Activated T-helper 17 cell treated with anti-CD3 and anti-CD28 coated beads, Interleukin-2, amount 50 U/mL, for 72 hours (primary cell): ENCODE measurements around the gene CACNA1H. TPM values are rescaled to one million over a fixed set of nuclear protein-coding genes. Genes with fewer than 3 reads are reported as not detected.
A peak's percentile ranks its signal among the peaks of the same experiment; 100 is the strongest.
"Not testable (repeated sequence)": the region's sequence is repeated elsewhere in the genome, so short reads cannot be mapped to it uniquely, and the experiment has no call there.

Experiments used
- ATAC-seq: fragments of 150-1000 bp; cut with Tn5 transposase; replicated peaks from 2 replicates; pipeline ENCODE4 v1.10.0; 2021; ENCODE audit warnings: mild to moderate bottlenecking, moderate library complexity
- H3K27ac Mint-ChIP-seq: one replicate; pipeline ENCODE4 v1.8.0; 2022; ENCODE audit warnings: mixed read lengths
- H3K27me3 Mint-ChIP-seq: one replicate; pipeline ENCODE4 v1.8.0; 2022; ENCODE audit warnings: mixed read lengths
- H3K36me3 Mint-ChIP-seq: one replicate; pipeline ENCODE4 v1.8.0; 2022; ENCODE audit warnings: low read depth, mild to moderate bottlenecking, mixed read lengths
- H3K4me1 Mint-ChIP-seq: one replicate; pipeline ENCODE4 v1.8.0; 2022; ENCODE audit warnings: mixed read lengths
- H3K4me3 Mint-ChIP-seq: one replicate; pipeline ENCODE4 v1.8.0; 2022; ENCODE audit warnings: mild to moderate bottlenecking, mixed read lengths
- H3K9me3 Mint-ChIP-seq: one replicate; pipeline ENCODE4 v1.8.0; 2022; ENCODE audit warnings: mixed read lengths
- total RNA-seq, 2 donors: library from RNA; stranded (reverse); gene quantifications; one replicate each; pipeline ENCODE4 v1.2.3, GENCODE V29; 2022

CACNA1H gene
- total RNA-seq, 2 donors from 2014 or later: 1.4 to 1.9 TPM

DNA sequence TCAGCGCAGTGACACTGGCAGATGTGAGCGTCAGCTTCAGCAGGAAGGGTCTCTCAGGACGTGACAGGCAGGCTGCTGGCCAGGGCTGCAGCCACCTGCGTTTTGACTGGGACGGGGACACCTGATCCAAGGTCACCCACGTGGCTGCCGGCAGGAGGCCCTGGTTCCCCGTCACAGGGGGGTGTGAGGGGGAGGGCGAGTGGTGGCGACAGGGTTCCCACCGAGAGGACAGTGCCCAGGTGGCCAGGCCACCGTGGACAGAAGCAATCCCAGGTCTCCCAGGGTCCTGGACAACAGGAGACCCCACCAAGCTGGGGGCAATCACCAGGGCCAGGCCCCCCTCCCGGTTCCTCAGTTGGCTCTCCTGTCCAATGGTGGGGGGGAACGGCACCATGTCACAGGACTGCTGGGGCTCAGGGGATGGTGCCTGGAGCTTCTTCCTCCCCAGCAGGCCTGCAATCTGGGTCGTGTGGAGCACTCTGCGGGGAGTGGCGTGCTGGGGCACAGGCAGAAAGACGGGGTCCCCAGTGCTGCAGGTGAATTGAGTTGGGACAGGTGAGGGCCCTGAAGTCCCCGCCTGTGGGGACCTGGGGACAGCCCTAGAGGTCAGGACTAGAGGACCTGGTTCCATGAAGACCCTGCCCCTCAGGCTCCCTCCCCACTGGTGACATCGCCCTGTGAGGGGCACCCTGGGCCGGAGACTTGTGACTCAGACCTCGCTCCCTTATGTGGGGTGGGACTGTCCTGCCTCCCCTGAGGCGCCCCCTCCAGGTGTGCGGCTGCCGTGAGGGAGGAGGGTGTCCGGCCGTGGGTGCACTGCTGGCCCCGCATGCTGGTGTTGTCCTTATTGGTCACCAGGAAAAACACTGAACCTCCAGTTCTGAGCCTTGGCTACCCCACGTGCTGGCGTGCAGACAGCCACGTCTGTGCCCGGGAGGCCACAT, 91.3 kb downstream of the CACNA1H start:
- H3K27ac Mint-ChIP-seq, H3K4me3 Mint-ChIP-seq, H3K9me3 Mint-ChIP-seq, H3K27me3 Mint-ChIP-seq, H3K4me1 Mint-ChIP-seq, H3K36me3 Mint-ChIP-seq, ATAC-seq: not testable (repeated sequence)

DNA sequence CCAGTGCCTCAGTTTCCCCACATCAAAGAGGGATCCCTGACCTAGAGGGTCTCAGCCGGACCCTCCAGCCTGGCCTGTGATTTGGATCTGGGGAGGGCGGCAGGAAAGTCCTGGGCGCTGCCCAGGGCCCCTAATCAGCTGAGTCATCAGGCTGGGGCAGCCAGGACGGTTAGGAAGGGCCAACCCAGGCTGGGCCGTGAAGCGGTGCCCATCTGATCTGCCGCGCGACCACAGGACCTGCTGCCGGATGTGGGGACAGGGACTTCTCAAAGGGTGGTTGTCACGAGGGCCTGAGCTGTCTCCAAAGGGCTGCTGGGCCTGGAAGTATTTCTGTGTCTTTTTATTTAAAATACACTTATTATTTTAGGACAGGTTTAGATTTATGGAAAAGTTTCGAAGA, 92.0 kb downstream of the CACNA1H start:
- H3K27ac Mint-ChIP-seq: no peak overlapping the region
- ATAC-seq: peak; percentile 61
- peaks cover 4% of the 10 kb centered on the region for H3K27me3 Mint-ChIP-seq
- no peaks in the 10 kb centered on the region for H3K9me3 Mint-ChIP-seq
- no peaks in the 10 kb centered on the region for H3K4me1 Mint-ChIP-seq
- no peaks in the 10 kb centered on the region for H3K36me3 Mint-ChIP-seq
- no peak overlapping the region for H3K4me3 Mint-ChIP-seq

DNA sequence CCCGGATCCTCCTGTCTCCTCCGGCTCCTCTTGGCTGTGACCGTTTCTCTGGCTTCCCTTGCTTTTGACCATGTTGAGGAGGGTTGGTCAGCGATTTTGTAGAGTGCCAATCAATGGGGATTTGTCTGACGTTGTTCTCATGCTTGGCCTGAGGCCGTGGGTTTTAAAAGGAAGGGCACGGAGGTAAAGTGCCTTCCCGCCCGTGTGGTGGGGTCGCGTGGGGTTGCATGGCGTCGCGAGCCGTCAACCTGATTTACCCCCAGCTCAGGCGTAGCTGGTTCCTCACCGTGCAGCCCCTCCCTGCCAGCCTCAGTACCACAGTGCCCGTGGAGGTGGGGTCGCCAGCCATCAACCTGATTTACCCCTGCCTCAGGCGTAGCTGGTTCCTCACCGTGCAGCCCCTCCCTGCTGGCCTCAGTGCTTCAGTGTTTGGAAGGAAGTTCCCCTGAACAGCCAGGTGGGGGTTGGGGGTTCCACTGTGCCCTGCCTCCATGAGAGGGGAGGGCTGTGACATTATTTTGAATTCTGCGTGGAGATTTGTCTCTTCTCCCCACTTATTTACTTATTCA, 92.6 kb downstream of the CACNA1H start:
- H3K27ac Mint-ChIP-seq: no peak overlapping the region
- H3K4me3 Mint-ChIP-seq: no peak overlapping the region
- H3K27me3 Mint-ChIP-seq: peaks cover 4% of the 10 kb centered on the region
- no peak for ATAC-seq
- H3K4me1 Mint-ChIP-seq: no peaks in the 10 kb centered on the region
- H3K36me3 Mint-ChIP-seq: no peaks in the 10 kb centered on the region
- no peaks in the 10 kb centered on the region for H3K9me3 Mint-ChIP-seq

DNA sequence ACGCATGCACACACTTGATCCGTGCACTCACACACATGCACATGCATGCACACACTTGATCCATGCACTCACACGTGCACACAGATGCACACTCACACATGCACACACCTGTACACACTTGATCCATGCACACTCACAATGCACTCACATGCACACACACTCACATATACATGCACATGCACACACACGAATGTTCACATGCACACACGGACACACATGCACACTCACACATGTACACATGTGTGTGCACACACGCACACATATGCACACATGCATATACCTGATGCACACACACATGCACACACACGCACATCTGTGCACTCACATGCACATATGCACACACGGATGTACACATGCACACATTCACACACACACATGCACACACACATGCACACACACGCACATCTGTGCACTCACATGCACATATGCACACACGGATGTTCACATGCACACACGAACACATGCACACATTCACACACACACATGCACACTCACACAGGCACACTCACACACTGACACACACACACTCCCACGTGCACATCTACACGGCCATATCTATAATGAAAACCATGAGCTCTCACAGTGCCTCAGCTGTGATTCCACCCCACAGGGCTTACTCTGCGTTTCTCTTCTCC, 95.1 kb downstream of the CACNA1H start:
- H3K27me3 Mint-ChIP-seq, H3K4me1 Mint-ChIP-seq, ATAC-seq, H3K4me3 Mint-ChIP-seq, H3K27ac Mint-ChIP-seq, H3K9me3 Mint-ChIP-seq, H3K36me3 Mint-ChIP-seq: not testable (repeated sequence)

DNA sequence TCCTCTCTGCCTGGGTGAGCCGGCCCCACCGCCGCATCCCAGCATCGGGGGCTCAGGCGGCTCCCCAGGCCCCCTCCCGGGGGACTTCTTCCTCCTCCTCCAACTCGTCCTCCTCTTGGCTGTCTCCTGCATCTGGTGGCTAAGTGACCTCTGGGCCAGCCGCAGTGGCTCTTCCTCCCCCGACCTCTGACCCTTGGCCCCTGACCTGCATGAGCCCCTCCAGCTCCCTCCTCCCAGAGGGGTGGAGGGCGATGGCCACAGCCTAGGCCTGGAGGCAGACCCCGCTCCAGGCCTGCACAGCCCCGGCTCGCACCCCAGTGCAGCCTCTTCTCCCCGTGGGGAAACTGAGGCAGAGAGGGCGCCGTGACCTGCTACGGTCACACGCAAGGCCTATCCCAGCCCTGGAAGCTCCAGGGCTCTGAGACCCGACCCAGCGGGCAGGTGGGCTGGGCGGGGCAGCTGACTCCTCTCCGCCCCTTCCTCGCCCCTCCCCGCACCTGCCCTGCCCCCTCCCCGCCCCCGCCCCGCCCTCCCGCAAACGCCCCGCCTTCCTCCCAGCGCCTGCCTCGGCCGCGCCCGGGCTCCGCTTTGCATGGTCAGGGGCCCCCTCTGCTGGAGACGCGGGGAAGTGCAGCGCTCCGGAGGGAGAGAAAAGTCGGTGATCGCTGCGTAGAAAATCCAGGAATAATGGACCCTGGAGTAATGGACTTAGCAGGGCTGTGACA, 96.3 kb downstream of the CACNA1H start:
- H3K36me3 Mint-ChIP-seq, H3K27me3 Mint-ChIP-seq, H3K4me1 Mint-ChIP-seq, H3K9me3 Mint-ChIP-seq, H3K27ac Mint-ChIP-seq, H3K4me3 Mint-ChIP-seq: not testable (repeated sequence)
- peak; percentile 61 for ATAC-seq

DNA sequence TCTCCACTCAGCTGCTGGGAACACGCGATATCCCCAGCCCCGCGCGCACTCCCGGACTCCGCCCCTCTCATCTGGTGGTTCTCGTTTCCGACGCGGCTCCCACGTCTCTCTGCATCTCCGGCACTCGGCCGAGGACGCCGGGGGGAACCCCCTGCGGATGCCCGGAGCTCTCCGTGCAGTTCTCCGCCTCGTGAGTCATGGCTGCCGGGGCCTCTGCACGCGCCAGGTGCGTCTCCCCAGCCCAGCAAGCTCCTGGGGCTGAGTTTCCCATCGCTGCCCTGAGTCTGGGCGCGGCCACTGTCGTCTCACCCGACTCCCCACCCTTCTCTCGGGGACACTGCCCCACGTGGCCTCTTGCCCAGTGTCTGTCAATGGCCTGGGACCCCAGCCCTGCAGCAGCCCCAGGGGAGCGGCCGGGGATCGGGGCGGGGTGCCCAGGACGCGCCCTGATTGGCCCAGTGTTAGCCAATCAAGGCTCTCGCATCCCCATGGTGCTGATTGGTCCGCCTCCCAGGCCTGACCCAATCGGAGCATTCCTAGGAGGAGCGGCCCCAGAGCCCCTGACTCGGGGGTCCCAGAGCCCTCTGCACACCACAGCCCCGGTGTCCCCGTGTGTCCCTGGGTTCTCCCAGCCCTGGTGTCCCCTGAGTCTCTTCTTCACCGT, 100.9 kb downstream of the CACNA1H start:
- H3K9me3 Mint-ChIP-seq, H3K27ac Mint-ChIP-seq, H3K4me1 Mint-ChIP-seq, H3K4me3 Mint-ChIP-seq, H3K27me3 Mint-ChIP-seq, H3K36me3 Mint-ChIP-seq: not testable (repeated sequence)
- peak; percentile 67 for ATAC-seq

DNA sequence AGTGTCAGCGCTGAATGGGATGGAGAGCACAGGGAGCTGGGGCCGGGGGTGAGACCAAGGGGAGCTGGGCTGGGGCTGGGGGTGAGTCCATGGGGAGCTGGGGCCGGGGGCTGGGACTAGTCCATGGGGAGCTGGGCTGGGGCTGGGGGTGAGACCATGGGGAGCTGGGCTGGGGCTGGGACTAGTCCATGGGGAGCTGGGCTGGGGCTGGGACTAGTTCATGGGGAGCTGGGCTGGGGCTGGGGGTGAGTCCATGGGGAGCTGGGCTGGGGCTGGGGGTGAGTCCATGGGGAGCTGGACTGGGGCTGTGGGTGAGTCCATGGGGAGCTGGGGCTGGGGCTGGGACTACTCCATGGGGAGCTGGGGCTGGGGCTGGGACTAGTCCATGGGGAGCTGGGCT, 101.9 kb downstream of the CACNA1H start:
- not testable (repeated sequence) for H3K27ac Mint-ChIP-seq, H3K27me3 Mint-ChIP-seq, H3K4me3 Mint-ChIP-seq, H3K36me3 Mint-ChIP-seq, H3K9me3 Mint-ChIP-seq, H3K4me1 Mint-ChIP-seq, ATAC-seq

DNA sequence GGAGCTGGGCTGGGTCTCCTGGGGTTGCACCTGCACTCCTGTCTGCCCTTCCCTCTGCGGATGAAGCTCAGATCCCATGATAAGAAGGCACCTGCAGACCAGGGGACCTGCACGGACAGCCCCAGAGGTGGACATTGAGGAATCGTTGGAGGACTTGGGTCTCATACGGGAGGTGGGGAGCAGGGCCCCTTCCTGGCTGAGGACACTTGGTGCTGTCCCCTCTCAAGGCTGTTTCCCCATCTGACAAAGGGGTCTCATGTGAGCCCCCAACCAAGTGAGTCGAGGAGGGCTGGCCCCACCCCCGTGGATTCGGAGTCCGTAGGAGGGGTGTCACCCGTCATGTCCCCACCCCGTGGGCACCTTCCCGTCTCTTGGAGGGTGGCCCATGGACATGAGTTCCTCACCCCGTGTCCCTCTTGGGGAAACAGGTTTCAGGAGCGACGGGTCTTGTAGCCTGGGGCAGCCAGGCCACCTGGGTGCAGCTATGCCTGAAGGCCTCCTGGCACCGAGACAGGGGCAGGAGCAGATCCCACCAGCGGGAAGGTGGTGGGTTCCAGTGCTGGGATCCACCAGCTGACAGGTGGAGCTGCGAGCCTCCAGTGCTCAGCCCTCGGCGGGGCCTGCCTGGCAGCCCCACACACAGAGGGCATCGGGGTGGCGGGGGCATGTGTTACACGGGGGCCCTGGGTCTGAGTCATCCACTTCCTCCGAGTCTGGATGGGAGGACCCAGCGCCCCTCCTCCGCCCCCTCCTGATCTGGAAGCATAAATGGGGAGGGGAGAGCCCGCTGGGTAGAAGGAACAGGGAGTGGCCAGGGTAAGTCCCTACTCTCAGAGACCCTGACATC, 102.6 kb downstream of the CACNA1H start, which contains the start of gene TPSD1:
TSS of gene TPSD1 (plus strand) at position 794 of the 847 bp plus-strand sequence. CDS start 212 bp downstream, outside the sequence.
- H3K4me1 Mint-ChIP-seq, H3K36me3 Mint-ChIP-seq, H3K27ac Mint-ChIP-seq, ATAC-seq, H3K9me3 Mint-ChIP-seq, H3K4me3 Mint-ChIP-seq: not testable (repeated sequence)
- peaks cover 11% of the 10 kb centered on the region for H3K27me3 Mint-ChIP-seq

DNA sequence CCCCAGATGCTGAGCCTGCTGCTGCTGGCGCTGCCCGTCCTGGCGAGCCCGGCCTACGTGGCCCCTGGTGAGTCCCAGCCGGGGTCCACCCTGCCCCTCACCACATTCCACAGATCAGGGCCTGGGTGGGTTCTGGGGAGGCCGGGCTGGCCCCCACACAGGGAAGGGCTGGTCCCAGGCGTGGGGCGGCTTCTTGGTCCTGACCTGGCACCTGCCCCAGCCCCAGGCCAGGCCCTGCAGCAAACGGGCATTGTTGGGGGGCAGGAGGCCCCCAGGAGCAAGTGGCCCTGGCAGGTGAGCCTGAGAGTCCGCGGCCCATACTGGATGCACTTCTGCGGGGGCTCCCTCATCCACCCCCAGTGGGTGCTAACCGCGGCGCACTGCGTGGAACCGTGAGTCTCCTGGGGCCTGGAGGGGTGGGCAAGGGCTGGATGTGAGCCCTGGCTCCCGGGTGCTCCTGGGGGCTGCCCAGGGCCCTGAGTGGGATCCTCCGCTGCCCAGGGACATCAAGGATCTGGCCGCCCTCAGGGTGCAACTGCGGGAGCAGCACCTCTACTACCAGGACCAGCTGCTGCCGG, 103.5 kb downstream of the CACNA1H start:
- H3K27me3 Mint-ChIP-seq: peaks cover 14% of the 10 kb centered on the region
- not testable (repeated sequence) for H3K36me3 Mint-ChIP-seq, ATAC-seq, H3K27ac Mint-ChIP-seq, H3K4me1 Mint-ChIP-seq, H3K4me3 Mint-ChIP-seq, H3K9me3 Mint-ChIP-seq

DNA sequence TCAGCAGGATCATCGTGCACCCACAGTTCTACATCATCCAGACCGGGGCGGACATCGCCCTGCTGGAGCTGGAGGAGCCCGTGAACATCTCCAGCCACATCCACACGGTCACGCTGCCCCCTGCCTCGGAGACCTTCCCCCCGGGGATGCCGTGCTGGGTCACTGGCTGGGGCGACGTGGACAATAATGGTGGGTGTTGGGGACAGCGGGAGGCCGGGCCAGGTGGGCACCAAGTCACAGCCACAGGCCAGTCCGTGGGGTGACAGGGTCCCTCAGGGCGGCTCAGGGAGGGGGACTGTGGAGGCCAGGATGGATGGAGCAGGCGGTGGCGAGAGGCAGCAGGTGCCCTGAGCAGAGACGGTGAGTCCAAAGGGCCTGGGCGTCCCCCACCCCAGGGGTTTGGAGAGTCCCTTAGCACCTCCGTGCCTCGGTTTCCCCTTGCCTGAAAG, 104.0 kb downstream of the CACNA1H start:
- Mint-ChIP-seq H3K27me3 (peaks cover 14% of the 10 kb centered on the region), H3K36me3 (no peaks in the 10 kb centered on the region), H3K27ac (no peak overlapping the region), H3K9me3 (no peaks in the 10 kb centered on the region), H3K4me1 (no peaks in the 10 kb centered on the region), H3K4me3 (no peak overlapping the region)
- no peak for ATAC-seq

DNA sequence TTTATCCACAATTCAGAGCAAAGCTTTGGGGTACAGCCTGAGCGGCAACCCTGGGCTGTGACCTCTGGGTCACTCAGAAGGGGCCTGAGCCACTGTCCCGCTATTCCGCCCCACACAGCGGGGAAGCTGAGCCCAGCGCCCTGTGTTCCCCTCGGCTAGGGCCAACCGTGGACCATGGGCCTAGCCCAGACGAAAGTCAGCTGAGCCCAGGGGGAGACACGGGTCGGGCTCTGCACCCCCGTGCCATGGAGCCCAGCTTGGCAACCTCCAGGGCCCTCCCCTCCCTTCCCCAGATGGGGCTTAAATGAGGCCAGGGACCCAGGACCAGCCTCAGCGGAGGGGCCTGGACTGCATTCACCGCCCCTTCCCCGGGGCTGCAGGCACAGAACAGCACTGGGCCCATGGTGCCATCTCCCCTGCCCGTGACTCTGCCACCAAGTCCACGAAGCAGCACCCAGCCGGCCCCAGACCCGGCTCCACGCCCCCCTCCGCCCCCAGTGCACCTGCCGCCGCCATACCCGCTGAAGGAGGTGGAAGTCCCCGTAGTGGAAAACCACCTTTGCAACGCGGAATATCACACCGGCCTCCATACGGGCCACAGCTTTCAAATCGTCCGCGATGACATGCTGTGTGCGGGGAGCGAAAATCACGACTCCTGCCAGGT, 104.8 kb downstream of the CACNA1H start:
- Mint-ChIP-seq H3K4me3 (no peak overlapping the region), H3K27ac (no peak overlapping the region)

DNA sequence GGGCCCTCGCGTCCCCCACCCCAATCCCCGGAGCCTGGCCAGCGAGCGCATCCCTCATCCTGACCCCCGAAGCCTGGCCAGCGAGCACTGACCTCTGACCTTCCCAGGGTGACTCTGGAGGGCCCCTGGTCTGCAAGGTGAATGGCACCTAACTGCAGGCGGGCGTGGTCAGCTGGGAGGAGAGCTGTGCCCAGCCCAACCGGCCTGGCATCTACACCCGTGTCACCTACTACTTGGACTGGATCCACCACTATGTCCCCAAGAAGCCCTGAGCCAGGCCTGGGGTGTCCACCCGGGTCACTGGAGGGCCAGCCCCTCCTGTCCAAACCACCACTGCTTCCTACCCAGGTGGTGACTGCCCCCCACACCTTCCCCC, 105.3 kb downstream of the CACNA1H start:
- peaks cover 14% of the 10 kb centered on the region for H3K27me3 Mint-ChIP-seq
- no peak for ATAC-seq
- H3K4me3 Mint-ChIP-seq: no peak overlapping the region
- H3K27ac Mint-ChIP-seq: no peak overlapping the region
- H3K9me3 Mint-ChIP-seq: no peaks in the 10 kb centered on the region
- no peaks in the 10 kb centered on the region for H3K4me1 Mint-ChIP-seq
- no peaks in the 10 kb centered on the region for H3K36me3 Mint-ChIP-seq

More for the DNA sequence above, 104.8 kb downstream of the CACNA1H start:
- Mint-ChIP-seq H3K36me3 (no peaks in the 10 kb centered on the region), H3K27me3 (peaks cover 14% of the 10 kb centered on the region), H3K9me3 (no peaks in the 10 kb centered on the region), H3K4me1 (no peaks in the 10 kb centered on the region)
- ATAC-seq: no peak
